Activated naive CD4-positive, alpha-beta T cell treated with anti-CD3 and anti-CD28 coated beads, Interleukin-2, amount 10 ng/mL, durations not matched to agents 7 days and 5 days (primary cell): ENCODE data around the gene RFX2.
"Not testable (repeated sequence)": the region's sequence is repeated elsewhere in the genome, so short reads cannot be mapped to it uniquely, and the experiment has no call there.

Experiments used
- CTCF ChIA-PET: fragments of 350-600 bp; sonication (Branson Sonifier 250); formaldehyde crosslinking; loops from one replicate; lab custom pipeline; 2021; ENCODE audit warnings: antibody characterized with exemption; lab: Charles Lee
- DNase-seq: peaks from one replicate; pipeline ENCODE4 v3.0.0-alpha.2; 2020
- H3K27ac Mint-ChIP-seq: one replicate; pipeline ENCODE4 v1.8.0; 2021; ENCODE audit warnings: mild to moderate bottlenecking, moderate library complexity, mixed read lengths
- H3K27me3 Mint-ChIP-seq: one replicate; pipeline ENCODE4 v1.8.0; 2021; ENCODE audit warnings: mild to moderate bottlenecking, mixed read lengths
- H3K36me3 Mint-ChIP-seq: one replicate; pipeline ENCODE4 v1.8.0; 2021; ENCODE audit warnings: mixed read lengths
- H3K4me1 Mint-ChIP-seq: one replicate; pipeline ENCODE4 v1.8.0; 2021; ENCODE audit warnings: mixed read lengths
- H3K4me3 Mint-ChIP-seq: one replicate; pipeline ENCODE4 v1.8.0; 2021; ENCODE audit warnings: mild to moderate bottlenecking, moderate library complexity, mixed read lengths
- H3K9me3 Mint-ChIP-seq: one replicate; pipeline ENCODE4 v1.8.0; 2021; ENCODE audit warnings: mixed read lengths

Gene RFX2

DNA sequence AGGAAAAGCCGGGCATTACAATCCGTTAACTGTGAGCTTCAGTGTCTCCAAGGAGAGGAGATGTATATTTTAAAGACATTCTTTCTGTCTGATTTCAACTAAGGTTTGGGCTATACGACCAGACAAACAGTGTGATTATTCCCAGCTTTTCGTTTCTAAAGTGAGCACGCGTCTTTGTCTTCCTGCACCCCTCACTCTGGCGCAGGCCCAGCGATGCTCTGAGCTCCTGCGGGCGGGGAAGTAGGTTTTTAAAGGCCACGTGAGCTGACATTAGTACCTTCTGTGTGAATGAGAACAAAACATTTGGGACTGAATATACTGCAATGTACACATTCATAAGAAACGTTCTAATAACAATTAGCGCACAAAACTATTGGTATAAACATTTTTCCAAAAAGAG is 117.1 kb downstream of the RFX2 start:
- no peaks in the 10 kb centered on the region for H3K27me3 Mint-ChIP-seq
- no peaks in the 10 kb centered on the region for H3K36me3 Mint-ChIP-seq
- CTCF ChIA-PET = interaction anchor here (1.8 kb wide), 1 partner anchor 29 kb away, joined by 9 read pairs; no protein-coding TSS in a partner anchor
- peaks cover 3% of the 10 kb centered on the region for H3K4me1 Mint-ChIP-seq
- DNase-seq = no peak
- H3K4me3 Mint-ChIP-seq = no peak overlapping the region
- H3K27ac Mint-ChIP-seq = no peak overlapping the region
- H3K9me3 Mint-ChIP-seq = no peaks in the 10 kb centered on the region

DNA sequence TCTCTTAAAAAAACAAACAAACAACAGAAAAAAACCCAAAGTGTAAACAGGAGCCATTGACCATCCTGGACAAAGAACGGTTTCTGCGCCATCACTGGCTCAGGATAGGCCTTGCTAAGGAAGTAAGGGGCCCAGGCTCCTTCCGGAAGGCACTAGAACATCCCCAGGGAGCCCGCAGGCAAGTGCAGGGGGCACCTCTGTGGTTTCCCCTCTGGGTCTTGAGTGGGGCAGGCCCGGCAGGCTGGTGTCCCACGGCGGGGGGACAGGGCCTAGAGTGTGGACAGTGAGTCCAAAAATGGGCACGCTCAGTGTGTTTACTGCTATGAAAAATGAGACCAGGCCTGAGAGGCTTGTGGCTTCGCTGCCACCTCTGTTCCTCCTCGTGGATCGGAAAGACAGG is 117.5 kb downstream of the RFX2 start:
- DNase-seq = no peak
- Mint-ChIP-seq H3K27me3 (peaks cover 1% of the 10 kb centered on the region), H3K9me3 (no peaks in the 10 kb centered on the region), H3K4me3 (no peak overlapping the region), H3K36me3 (no peaks in the 10 kb centered on the region), H3K27ac (no peak overlapping the region), H3K4me1 (peaks cover 5% of the 10 kb centered on the region)
- CTCF ChIA-PET = interaction anchor here (1.8 kb wide), 1 partner anchor 30 kb away, joined by 9 read pairs; no protein-coding TSS in a partner anchor

DNA sequence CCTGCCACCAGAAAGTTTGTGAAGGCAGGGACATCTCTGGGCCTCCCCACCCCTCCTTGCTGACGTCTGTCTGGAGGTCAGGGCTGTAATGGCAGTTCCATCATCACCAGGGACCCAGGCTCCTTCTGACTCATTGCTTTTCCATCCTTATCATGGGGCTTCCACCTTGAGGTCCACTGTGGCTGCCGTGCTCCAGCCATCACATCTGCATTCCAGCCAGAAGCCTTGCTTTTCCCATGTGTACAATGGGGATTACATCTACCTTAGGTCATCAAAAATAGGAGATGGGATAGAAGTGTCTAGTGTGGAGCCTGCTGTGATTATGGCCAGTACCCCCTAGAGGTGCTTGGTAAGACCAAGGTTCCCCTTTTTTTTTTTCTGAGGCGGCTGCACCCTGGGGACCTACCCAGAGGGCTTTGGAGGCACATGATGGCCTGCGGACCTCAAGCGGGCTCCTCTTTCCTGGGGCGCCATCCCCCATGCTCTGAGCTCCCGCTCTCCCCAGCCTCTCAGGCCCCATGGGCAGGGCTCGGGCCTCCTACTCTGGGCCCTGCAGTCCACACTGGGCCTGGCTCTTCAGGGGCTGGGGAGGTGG is 119.0 kb downstream of the RFX2 start:
- Mint-ChIP-seq H3K9me3 (no peaks in the 10 kb centered on the region), H3K4me3 (no peak overlapping the region), H3K4me1 (peaks cover 13% of the 10 kb centered on the region), H3K36me3 (no peaks in the 10 kb centered on the region), H3K27me3 (peaks cover 7% of the 10 kb centered on the region), H3K27ac (no peak overlapping the region)
- DNase-seq = no peak
- CTCF ChIA-PET = interaction anchor here (0.8 to 1.8 kb wide), 2 partner anchors 11 to 31 kb away, joined by 3 to 9 read pairs; no protein-coding TSS in a partner anchor

DNA sequence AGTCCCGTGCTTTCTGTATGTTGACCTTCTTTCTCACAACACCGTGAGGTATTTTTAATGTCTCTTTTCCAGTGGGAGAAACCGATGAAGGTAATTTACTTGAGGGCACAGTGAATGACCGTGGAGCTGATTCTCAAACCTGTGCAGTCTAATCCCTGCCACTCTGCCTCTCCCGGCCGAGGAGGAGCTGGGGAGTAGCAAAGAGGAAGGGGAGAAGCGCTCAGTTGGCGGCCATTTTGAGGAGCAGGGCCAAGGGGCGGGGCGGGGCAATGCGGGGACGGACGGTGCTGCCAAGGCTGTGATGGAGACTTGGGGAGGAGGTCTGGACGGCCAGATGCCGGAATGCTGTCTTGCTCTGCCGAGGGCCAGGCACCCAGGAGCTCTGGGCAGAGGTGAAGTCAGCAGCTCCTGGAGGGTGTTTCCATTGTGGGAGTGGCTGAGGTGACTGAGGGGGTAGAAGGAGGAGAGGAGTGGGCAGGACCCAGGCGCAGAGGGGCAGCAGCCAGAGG is 120.0 kb downstream of the RFX2 start:
- H3K4me3 Mint-ChIP-seq = no peak overlapping the region
- H3K27ac Mint-ChIP-seq = no peak overlapping the region
- peaks cover 7% of the 10 kb centered on the region for H3K27me3 Mint-ChIP-seq
- CTCF ChIA-PET = interaction anchor here (0.6 to 5.2 kb wide), 5 partner anchors 10 to 32 kb away, joined by 3 to 48 read pairs (median 5); no protein-coding TSS in a partner anchor
- H3K36me3 Mint-ChIP-seq = no peaks in the 10 kb centered on the region
- no peaks in the 10 kb centered on the region for H3K9me3 Mint-ChIP-seq
- H3K4me1 Mint-ChIP-seq = peaks cover 14% of the 10 kb centered on the region
- DNase-seq = no peak

DNA sequence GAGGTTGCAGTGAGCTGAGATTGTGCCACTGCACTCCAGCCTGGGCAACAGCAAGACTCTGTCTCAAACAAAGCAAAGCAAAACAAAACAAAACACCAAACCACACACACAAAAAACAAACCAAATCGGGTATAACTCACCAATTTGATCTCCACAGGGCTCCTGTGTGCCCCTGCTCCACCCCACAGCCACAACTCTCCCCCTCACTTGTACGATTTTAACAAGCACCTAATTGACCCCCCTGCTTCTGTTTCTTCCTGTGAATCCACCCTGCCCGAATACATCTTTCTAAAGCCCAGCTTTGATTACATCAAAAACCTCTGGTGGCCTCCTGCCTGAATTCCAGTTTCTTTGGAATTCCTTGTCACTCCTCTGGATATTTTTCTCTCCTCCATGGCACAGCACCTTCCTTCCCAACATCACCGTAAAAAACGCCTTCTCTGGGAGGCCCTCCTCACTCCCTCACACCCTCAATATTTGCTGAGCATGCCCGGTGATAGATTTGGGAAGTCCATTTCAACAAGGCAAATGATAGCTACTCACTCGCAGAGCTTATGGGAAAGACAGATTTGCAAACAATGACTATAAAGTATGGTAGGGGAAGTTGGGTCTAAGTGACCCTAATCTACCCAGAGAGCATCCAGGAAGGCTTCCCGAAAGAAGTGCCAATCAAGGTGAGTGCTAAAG is 120.8 kb downstream of the RFX2 start:
- Mint-ChIP-seq H3K4me1 (peaks cover 22% of the 10 kb centered on the region), H3K27me3 (peaks cover 7% of the 10 kb centered on the region)

DNA sequence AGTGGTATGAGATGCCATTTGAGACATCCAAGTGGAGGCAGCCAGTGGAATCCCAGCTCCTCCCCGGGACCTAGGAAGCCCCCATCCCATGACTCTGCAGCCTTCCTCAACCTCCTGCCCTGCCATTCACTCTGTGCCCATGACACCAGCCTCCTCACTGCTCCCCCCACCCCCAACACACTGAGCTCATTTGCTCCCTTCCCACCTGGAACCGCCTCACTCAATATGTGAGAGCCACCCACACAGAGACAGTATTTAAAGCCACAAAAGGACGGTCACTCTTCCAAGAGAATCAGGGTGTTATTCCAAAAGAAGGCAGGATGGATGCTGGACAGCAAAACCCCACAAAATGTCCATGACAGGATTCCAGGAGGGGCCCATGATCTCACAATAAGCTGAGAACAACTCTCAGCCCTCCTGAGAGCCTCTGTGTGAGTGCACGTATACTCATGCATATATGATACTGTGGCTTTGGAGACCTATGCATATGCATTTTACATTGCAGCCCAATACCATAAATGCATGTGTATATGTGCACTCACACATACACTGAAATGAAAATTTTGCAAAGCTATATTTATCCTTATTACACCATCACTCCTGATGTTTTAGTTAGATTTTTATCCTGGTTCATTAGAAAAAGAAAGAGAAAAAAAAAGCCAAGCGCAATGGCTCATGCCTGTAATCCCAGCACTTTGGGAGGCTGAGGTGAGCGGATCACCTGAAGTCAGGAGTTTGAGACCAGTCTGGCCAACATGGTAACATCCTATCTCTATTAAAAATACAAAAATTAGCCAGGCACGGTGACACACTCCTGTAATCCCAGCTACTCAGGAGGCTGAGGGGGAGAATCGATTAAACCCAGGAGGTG is 121.5 kb downstream of the RFX2 start:
- CTCF ChIA-PET = interaction anchor here (1.0 to 5.2 kb wide), 8 partner anchors 9 to 185 kb away, joined by 3 to 48 read pairs (median 7); no protein-coding TSS in a partner anchor
- Mint-ChIP-seq H3K9me3 (no peaks in the 10 kb centered on the region), H3K27ac (no peak overlapping the region), H3K27me3 (peaks cover 7% of the 10 kb centered on the region), H3K4me3 (no peak overlapping the region), H3K4me1 (peaks cover 30% of the 10 kb centered on the region), H3K36me3 (no peaks in the 10 kb centered on the region)
- DNase-seq = no peak

More for the DNA sequence above, 120.8 kb downstream of the RFX2 start:
- no peaks in the 10 kb centered on the region for H3K9me3 Mint-ChIP-seq
- no peak for DNase-seq
- no peak overlapping the region for H3K4me3 Mint-ChIP-seq
- no peak overlapping the region for H3K27ac Mint-ChIP-seq
- H3K36me3 Mint-ChIP-seq = no peaks in the 10 kb centered on the region
- CTCF ChIA-PET = interaction anchor here (0.6 to 5.2 kb wide), 5 partner anchors 10 to 186 kb away, joined by 3 to 48 read pairs (median 5); no protein-coding TSS in a partner anchor

DNA sequence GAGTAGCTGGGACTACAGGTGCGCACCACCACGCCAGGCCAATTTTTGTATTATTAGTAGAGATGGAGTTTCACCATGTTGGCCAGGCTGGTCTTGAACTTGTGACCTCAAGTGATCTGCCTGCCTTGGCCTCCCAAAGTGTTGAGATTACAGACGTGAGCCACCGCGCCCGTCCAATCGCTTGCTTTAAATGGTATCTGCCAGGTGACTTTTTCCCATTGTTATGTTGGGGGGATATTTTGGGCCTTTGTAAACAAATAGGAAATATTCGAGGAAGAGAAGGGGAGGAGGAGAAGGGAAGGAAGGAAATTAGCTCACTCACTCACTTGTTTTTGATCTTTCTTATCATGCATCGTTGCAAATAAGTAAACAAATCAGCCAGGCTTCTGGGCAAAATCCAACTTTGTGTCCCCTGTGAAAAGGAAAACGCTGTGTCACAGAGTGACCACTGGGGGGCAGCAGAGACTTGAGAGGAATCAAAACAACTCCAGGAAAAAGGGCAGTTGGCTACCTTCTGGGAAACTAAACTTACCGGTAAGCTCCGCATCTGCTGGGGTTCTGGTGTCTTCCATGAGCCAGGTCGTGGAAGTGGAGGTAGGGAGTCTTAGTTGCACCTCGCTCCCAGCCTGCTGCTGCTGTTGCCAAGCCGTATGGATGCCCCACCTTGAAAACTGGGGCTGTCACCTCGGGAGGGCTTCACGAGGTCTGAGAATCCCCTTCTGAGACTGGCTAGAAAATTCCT is 123.1 kb downstream of the RFX2 start:
- Mint-ChIP-seq H3K9me3 (no peaks in the 10 kb centered on the region), H3K4me1 (peaks cover 41% of the 10 kb centered on the region), H3K27ac (peak overlapping the region; percentile 9), H3K4me3 (peak overlapping the region; percentile 55), H3K27me3 (peaks cover 7% of the 10 kb centered on the region), H3K36me3 (no peaks in the 10 kb centered on the region)
- CTCF ChIA-PET = interaction anchor here (0.8 to 5.2 kb wide), 13 partner anchors 9 to 183 kb away, joined by 3 to 48 read pairs (median 5); partner anchors contain the start of gene RANBP3
- DNase-seq = peak; percentile 85

DNA sequence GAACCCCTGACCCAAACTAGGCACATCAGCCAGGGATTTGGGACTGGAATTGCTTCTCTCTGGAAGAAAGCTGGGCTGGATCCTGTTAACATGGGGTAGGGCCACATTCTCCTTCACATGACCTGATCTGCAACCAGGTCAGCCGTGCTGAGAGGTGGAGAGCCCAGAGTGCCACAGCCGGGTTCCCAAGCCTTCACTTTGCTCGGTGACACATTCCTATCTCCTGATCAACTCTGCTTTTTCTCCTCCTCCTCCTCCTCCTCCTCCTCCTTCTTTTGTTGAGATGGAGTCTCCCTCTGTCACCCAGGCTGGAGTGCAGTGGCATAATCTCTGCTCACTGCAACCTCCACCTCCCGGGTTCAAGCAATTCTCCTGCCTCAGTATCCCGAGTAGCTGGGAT is 124.5 kb downstream of the RFX2 start:
- not testable (repeated sequence) for H3K4me3 Mint-ChIP-seq, H3K27ac Mint-ChIP-seq, H3K9me3 Mint-ChIP-seq, H3K27me3 Mint-ChIP-seq, H3K36me3 Mint-ChIP-seq, DNase-seq
- H3K4me1 Mint-ChIP-seq = peaks cover 48% of the 10 kb centered on the region
- CTCF ChIA-PET = interaction anchor here (0.7 to 5.2 kb wide), 5 partner anchors 19 to 140 kb away, joined by 3 to 48 read pairs (median 8); no protein-coding TSS in a partner anchor

DNA sequence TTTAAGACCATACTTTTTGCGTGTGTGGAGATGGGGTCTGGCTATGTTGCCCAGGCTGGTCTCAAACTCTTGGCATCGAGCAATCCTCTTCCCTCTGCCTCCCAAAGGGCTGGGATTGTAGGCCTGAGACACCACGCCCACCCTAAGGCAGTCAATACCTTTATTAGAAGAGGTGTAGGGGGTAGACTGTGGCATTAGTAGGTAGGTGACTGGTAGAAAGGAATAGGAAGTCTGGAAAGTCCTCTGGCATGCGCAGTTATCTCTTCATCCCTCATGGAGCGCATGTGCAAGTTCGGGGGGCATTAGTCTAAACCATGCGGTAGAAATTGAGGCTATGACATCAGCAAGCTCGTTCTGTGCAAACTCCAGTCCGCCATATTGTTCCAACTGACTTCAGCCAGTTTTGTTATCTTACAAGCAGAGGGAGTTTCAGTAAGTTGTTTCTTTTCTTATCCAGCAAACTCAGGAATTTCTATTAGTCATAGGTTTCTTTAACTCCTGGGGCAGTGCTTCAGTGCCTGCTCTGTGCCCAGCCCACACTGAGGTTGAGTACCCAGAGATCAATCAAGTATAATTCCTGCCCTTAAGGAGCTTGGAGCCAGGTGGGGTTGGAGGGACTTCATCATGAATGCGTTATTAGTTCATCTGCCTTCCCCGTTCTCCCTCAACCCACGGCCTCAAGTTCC is 125.1 kb downstream of the RFX2 start:
- no peak overlapping the region for H3K27ac Mint-ChIP-seq
- H3K36me3 Mint-ChIP-seq = peaks cover 3% of the 10 kb centered on the region
- H3K4me3 Mint-ChIP-seq = no peak overlapping the region
- CTCF ChIA-PET = interaction anchor here (1.1 to 5.2 kb wide), 6 partner anchors 18 to 181 kb away, joined by 4 to 48 read pairs (median 16); partner anchors contain the start of gene NRTN
- H3K27me3 Mint-ChIP-seq = peaks cover 7% of the 10 kb centered on the region
- H3K4me1 Mint-ChIP-seq = peaks cover 49% of the 10 kb centered on the region
- no peaks in the 10 kb centered on the region for H3K9me3 Mint-ChIP-seq
- DNase-seq = no peak

DNA sequence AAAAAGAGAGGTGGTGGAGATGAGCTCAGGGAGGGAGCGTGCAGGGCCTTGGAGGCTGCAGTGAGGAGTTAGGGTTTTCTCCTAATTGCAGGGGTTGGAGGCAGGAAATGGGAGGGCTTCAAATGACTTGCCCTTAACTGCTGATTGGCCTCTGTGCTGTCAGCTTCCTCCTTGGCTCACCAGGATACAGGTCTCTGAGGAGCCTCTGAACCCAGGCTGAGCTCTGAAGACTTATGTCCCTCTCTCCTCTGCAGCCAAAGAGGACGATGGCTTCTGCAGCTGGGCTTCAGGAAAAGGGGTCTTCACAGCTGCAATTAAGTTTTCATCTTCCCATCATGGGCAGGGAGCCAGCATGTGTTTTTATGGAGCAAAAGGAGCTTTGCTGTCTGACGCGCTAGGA is 125.7 kb downstream of the RFX2 start:
- peaks cover 3% of the 10 kb centered on the region for H3K36me3 Mint-ChIP-seq
- CTCF ChIA-PET = interaction anchor here (1.1 to 4.5 kb wide), 5 partner anchors 17 to 211 kb away, joined by 3 to 26 read pairs (median 11); partner anchors contain the start of gene NRTN
- DNase-seq = peak; percentile 34
- peaks cover 7% of the 10 kb centered on the region for H3K27me3 Mint-ChIP-seq
- peaks cover 56% of the 10 kb centered on the region for H3K4me1 Mint-ChIP-seq
- H3K4me3 Mint-ChIP-seq = no peak overlapping the region
- H3K27ac Mint-ChIP-seq = peak overlapping the region; percentile 37
- H3K9me3 Mint-ChIP-seq = no peaks in the 10 kb centered on the region

DNA sequence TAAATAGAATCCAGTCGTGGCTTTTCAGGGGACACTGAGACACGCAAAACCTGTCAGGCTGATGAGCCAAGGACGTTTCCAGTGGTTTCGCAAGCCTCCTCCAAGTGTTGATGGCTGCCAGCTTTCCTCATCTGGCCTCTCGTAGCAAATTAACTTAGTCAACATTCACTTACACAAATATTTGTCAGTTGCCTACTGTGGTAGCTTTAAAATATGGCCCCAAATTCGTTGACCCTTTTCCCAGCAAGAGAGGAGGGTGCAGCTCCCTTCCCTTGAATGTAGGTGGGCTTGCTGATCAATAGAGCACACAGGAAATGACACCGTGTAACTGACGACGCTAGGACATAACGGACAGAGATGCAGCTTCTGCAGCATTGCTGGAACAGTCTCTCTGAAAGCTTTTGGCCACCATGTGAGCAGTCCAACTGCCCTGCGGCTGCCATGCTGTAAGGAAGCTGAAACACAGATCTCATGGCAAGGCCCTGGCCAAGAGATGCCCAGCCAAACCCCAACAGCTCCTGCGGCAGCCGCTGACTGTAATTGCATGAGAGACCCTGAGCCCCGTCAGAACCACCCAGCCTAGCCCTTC is 126.8 kb downstream of the RFX2 start:
- CTCF ChIA-PET = interaction anchor here (0.9 to 2.6 kb wide), 5 partner anchors 16 to 210 kb away, joined by 3 to 22 read pairs (median 6); partner anchors contain the start of gene NRTN
- no peaks in the 10 kb centered on the region for H3K9me3 Mint-ChIP-seq
- peaks cover 7% of the 10 kb centered on the region for H3K27me3 Mint-ChIP-seq
- peak overlapping the region; percentile 79 for H3K27ac Mint-ChIP-seq
- H3K4me1 Mint-ChIP-seq = peaks cover 60% of the 10 kb centered on the region
- H3K4me3 Mint-ChIP-seq = no peak overlapping the region
- no peak for DNase-seq
- peaks cover 3% of the 10 kb centered on the region for H3K36me3 Mint-ChIP-seq
